ENCODE results near the gene TFPI2.

Gene TFPI2

GRCh38 chr7:93843260-93843659, 47.3 kb downstream of the TFPI2 start:
- Histone ChIP-seq H3K36me3 (ENCODE audit: insufficient read depth, low read depth, low read length) (no peaks in the 10 kb centered on the region), H3K9me3 (ENCODE audit: insufficient read depth, low read depth, low read length) (no peaks in the 10 kb centered on the region), H3K9ac (ENCODE audit: low read depth, low read length) (no peak overlapping the region), H3K27me3 (ENCODE audit: insufficient read depth, low read length) (no peaks in the 10 kb centered on the region), H3K4me3 (ENCODE audit: low read length) (no peak overlapping the region), H3K27ac (ENCODE audit: low read length) (no peak overlapping the region), H3K4me1 (ENCODE audit: insufficient read depth, low read length) (peaks cover 6% of the 10 kb centered on the region; the same call in 1 of the 2 replicates)

- H3K4me1 ChIP-seq (ENCODE audit: insufficient read depth, low read length) = peaks cover 18% of the 10 kb centered on the region; the same call in 1 of the 2 replicates
- no peaks in the 10 kb centered on the region for H3K36me3 ChIP-seq (ENCODE audit: insufficient read depth, low read depth, low read length)
- no peak overlapping the region for H3K9ac ChIP-seq (ENCODE audit: low read depth, low read length)
- no peaks in the 10 kb centered on the region for H3K27me3 ChIP-seq (ENCODE audit: insufficient read depth, low read length)
- H3K4me3 ChIP-seq (ENCODE audit: low read length) = no peak overlapping the region
- no peaks in the 10 kb centered on the region for H3K9me3 ChIP-seq (ENCODE audit: insufficient read depth, low read depth, low read length)
- no peak overlapping the region for H3K27ac ChIP-seq (ENCODE audit: low read length)
Observed at GRCh38 chr7:93838966-93839365, 51.6 kb downstream of the TFPI2 start.

GRCh38 chr7:93837245-93837644, 53.3 kb downstream of the TFPI2 start:
- Histone ChIP-seq H3K36me3 (ENCODE audit: insufficient read depth, low read depth, low read length) (no peaks in the 10 kb centered on the region), H3K4me3 (ENCODE audit: low read length) (no peak overlapping the region), H3K4me1 (ENCODE audit: insufficient read depth, low read length) (peaks cover 18% of the 10 kb centered on the region; the same call in 1 of the 2 replicates), H3K9ac (ENCODE audit: low read depth, low read length) (no peak overlapping the region), H3K27ac (ENCODE audit: low read length) (no peak overlapping the region), H3K9me3 (ENCODE audit: insufficient read depth, low read depth, low read length) (no peaks in the 10 kb centered on the region), H3K27me3 (ENCODE audit: insufficient read depth, low read length) (no peaks in the 10 kb centered on the region)

- H3K4me1 ChIP-seq (ENCODE audit: insufficient read depth, low read length) = peaks cover 18% of the 10 kb centered on the region; the same call in 1 of the 2 replicates
- no peaks in the 10 kb centered on the region for H3K27me3 ChIP-seq (ENCODE audit: insufficient read depth, low read length)
- 0 out of 2 replicates have a peak overlapping the region, but pooled peaks have one; percentile 7 for H3K4me3 ChIP-seq (ENCODE audit: low read length)
- no peak overlapping the region for H3K27ac ChIP-seq (ENCODE audit: low read length)
- no peak overlapping the region for H3K9ac ChIP-seq (ENCODE audit: low read depth, low read length)
- H3K36me3 ChIP-seq (ENCODE audit: insufficient read depth, low read depth, low read length) = no peaks in the 10 kb centered on the region
- H3K9me3 ChIP-seq (ENCODE audit: insufficient read depth, low read depth, low read length) = no peaks in the 10 kb centered on the region
Observed at GRCh38 chr7:93836116-93836515, 54.4 kb downstream of the TFPI2 start.

GRCh38 chr7:93835702-93836101, 54.9 kb downstream of the TFPI2 start:
- Histone ChIP-seq H3K27ac (ENCODE audit: low read length) (no peak overlapping the region), H3K27me3 (ENCODE audit: insufficient read depth, low read length) (no peaks in the 10 kb centered on the region), H3K36me3 (ENCODE audit: insufficient read depth, low read depth, low read length) (no peaks in the 10 kb centered on the region), H3K4me3 (ENCODE audit: low read length) (no peak overlapping the region), H3K9me3 (ENCODE audit: insufficient read depth, low read depth, low read length) (no peaks in the 10 kb centered on the region), H3K4me1 (ENCODE audit: insufficient read depth, low read length) (peaks cover 18% of the 10 kb centered on the region; the same call in 1 of the 2 replicates), H3K9ac (ENCODE audit: low read depth, low read length) (no peak overlapping the region)
